ENCODE measurements around the gene COPS7A.

COPS7A gene

GRCh38 chr12:6723607-6724408 is at the start of gene COPS7A:
TSS of gene COPS7A (plus strand) at chr12:6724046. CDS start at chr12:6724657, 611 bp downstream.
- DNase-seq (ENCODE audit: low read depth, low spot score), result peak; percentile 92

DNA sequence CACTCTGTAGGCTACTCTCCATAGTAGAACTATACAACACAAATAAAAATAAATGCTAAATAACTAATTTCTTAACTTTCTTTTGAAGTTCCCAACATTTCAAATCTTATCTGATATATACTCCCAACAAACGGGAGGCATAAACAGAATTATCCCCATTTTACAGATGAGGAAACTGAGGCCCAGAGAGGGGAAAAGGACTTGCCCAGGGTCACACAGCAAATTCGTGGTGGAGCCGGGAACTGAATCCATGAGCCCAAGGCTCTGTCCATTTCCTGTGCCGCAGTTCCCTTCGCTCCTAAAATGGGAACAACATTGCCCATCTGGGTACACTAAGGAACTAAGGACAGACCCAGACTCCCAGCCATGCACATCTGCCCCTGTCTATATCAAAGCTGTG is 46.9 kb upstream of the COPS7A start:
- no peak for DNase-seq (ENCODE audit: low read depth, low spot score)

GRCh38 chr12:6684609-6685008 is 39.2 kb upstream of the COPS7A start:
- DNase-seq (ENCODE audit: low read depth, low spot score), result peak; percentile 30

DNA sequence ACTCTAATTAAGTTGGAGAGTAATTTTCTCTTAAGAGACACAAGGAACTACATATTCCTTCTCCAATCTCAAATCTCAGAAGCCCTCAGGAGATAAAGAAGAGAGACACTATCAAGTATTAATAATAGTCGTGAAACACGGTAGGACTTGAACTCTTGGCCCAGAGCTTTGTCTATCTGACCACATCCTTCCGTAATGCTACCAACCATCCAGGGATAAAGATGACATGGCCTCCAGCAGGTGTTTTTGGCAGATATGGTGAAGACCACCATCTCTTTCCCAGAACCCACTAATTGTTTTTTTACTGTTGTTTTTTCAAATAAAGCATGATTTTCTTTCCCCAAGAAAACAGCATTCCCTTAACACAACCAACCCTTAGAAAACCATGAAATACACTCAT is 38.0 kb upstream of the COPS7A start:
- DNase-seq (ENCODE audit: low read depth, low spot score), result no peak

- DNase-seq (ENCODE audit: low read depth, low spot score), result no peak
These were observed 35.3 kb upstream of the COPS7A start for GRCh38 chr12:6688543-6688998.

DNA sequence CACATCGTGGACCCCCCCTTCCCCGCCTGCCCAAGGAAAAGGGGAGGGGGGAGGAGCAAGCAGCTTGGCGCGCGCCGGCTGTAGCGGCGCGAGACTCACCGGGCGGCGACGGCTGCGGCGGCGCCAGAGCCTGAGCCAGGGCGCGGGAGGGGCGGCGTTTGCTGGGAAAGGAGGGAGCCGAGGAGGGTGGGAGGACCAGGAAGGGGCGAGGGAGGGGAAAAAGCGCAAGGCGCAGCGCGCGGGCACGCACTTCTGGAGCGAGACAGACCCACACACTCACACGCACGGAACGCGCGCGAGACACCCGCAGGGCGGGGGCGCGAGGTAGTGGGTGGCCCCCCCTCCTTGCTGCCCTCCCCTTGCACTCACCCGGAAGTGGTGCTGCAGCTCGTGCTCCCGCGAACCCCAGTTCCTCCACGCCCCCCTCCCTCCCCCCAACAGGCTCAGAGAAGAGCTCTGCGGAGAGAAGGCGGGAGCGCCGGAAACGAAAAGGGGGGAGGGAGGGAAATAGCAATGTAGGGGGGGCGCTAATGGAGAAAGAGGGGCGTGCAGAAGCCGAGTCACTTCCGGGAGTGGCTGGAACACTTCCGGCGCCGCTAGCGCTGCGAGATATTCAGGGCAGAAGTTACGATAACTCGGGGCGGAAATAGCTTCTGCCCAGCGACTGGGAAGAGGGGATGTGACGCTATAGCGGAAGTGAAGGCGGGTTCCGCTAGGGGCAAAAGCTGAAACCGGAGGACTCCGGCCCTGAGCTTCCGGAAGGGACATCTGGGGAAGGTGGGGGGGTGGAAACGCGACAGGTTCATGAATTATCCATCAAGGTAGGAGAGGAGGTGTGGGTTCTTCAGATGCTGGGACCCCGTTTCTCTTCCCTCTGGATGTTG is 34.6 kb upstream of the COPS7A start, which contains the start of gene ZNF384:
Gene ZNF384, minus strand, starts transcription at position 377 of the 884 bp plus-strand sequence. CDS start 9,855 bp downstream, outside the sequence.
- DNase-seq (ENCODE audit: low read depth, low spot score), result peak; percentile 85

- no peak for DNase-seq (ENCODE audit: low read depth, low spot score)
These were observed 32.4 kb upstream of the COPS7A start for GRCh38 chr12:6691473-6691872.

DNA sequence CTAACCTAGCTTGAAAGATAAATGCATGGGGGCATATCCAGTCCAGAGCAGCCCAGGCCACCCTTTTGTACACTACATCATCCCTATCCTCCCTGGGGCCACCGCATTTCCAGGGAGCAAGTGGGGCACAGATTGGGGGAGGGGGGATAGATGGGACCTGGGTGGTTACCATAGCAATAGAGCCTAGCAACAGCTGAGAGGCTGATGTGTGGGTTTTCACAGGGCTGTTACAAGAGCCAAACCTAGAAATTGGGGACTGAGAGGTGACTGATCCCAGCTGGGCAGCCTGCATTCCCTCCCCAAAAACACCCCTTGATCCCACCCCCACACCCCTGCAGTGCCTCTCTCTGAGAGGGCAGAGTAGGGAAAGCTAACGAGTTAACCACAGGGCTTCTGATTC is 31.0 kb upstream of the COPS7A start:
- DNase-seq (ENCODE audit: low read depth, low spot score), result no peak

- DNase-seq (ENCODE audit: low read depth, low spot score), result no peak
These were observed 30.0 kb upstream of the COPS7A start for GRCh38 chr12:6693832-6694355.

DNA sequence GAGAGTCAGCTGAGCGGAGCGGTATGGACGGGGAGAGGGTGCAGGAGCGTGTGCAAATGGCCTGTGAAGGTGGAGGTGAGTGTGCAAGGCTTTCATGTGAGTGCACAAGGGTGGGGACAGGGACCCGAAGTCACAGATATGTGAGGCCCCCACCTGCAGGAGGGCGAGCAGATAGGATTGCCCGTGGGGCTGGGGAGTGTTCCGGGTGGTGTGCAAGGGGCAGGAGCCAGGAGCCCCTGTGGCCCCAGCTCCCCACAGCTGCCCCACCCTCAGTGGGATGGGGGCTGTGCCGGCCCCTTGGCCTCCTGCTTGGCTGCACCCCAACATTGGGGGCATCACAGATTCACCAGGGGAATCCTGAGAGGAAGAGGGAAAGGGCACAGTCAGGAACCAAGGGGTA is 29.1 kb upstream of the COPS7A start:
- DNase-seq (ENCODE audit: low read depth, low spot score), result no peak

- DNase-seq (ENCODE audit: low read depth, low spot score), result no peak
These were observed 28.4 kb upstream of the COPS7A start for GRCh38 chr12:6695313-6696045.

GRCh38 chr12:6696690-6697583 is 26.9 kb upstream of the COPS7A start:
- DNase-seq (ENCODE audit: low read depth, low spot score), result no peak

- no peak for DNase-seq (ENCODE audit: low read depth, low spot score)
These were observed 26.1 kb upstream of the COPS7A start for GRCh38 chr12:6697584-6698351.

- no peak for DNase-seq (ENCODE audit: low read depth, low spot score)
These were observed 25.3 kb upstream of the COPS7A start for GRCh38 chr12:6698352-6699046.

DNA sequence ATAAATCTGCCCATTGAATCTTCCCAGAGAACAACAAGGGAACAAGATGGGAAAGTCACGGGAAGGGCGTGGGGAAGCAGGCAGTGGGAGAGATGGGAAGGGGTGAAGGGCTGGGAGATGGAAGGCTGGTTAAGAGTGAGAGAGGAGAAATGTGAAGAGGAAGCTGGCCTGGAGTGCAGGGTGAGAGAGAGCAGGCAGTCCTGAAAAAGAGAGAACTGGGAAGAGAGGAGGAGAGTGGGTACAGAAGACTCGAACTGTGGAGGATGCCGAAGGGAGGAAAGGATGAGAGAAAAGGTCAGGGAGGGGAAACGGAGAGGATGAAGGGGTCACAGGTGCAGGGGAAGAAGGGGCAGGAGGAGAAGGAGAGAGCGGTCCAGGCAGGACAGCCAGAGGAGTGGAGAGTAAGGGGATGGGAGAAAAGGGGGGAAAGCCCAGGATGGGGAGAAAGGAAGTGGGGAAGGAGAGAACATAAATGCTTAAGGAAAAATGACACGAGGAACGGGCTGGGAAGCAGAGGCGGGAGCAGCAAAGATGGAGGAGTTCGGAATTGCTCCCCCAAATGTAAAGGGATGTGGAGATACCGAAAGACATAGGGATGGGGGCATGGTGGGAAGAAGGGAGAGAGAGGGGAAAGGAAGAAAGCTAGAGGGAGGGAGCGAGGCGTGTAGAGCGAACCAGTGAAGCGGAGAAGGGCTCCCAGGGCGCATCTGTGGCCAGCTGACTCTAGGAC is 24.4 kb upstream of the COPS7A start:
- DNase-seq (ENCODE audit: low read depth, low spot score), result no peak

- no peak for DNase-seq (ENCODE audit: low read depth, low spot score)
These were observed 23.7 kb upstream of the COPS7A start for GRCh38 chr12:6699989-6700645.

DNA sequence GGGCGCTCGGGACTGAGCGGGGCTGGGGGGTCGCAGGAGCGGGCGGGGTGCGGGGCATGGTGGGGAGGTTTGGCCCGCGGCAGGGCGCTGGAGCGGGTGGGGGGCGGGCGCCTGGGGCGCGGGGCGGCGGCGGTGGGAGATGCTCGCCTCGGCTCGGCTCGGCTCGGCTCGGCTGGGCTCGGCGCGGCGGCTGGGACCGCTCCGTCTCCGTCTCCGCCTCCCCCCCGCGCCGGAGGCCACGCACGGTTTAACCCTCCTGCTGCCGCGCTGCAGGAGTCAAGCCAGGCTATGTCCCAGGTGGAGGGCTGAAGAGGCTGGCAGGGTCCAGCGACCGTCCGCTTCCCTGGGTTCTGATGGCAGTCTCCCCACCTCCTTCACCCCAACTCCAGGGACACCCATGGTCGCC is 23.2 kb upstream of the COPS7A start, which contains the start of gene PIANP:
Gene PIANP, minus strand, starts transcription at position 170 of the 406 bp plus-strand sequence. CDS start 2,754 bp downstream, outside the sequence.
- DNase-seq (ENCODE audit: low read depth, low spot score), result no peak

Data from activated naive CD8-positive, alpha-beta T cell treated with anti-CD3 and anti-CD28 coated beads, Interleukin-2, amount 50 U/mL, for 16 hours (primary cell).